Left lung (tissue), 10 donors: Measurements from ENCODE around the gene EPO. TPM values are rescaled to one million over a fixed set of nuclear protein-coding genes. Genes with fewer than 3 reads are reported as not detected.

Experiments
- ATAC-seq: fragments of 200-7000 bp; cut with Tn5 transposase; one replicate; pipeline ENCODE4 v1.9.1; 2020; ENCODE audit warnings: moderate library complexity
- DNase-seq, 4 donors: peaks; one replicate each; pipeline ENCODE4 v3.0.0-alpha.2; 2013 to 2020
- H3K27ac ChIP-seq, 2 donors: fragments of 200-600 bp; sonication (generic) in 1 of 2; one replicate each; pipeline versions ENCODE4 v1.5.0 to v1.8.0; 2020 to 2021
- H3K27me3 ChIP-seq, 2 donors: fragments of 200-600 bp; sonication (generic) in 1 of 2; one replicate each; pipeline versions ENCODE4 v1.5.0 to v1.8.0; 2020 to 2021
- H3K36me3 ChIP-seq, 2 donors: fragments of 200-600 bp; sonication (generic) in 1 of 2; one replicate each; pipeline versions ENCODE4 v1.5.0 to v1.8.0; 2020 to 2021
- H3K4me1 ChIP-seq, 2 donors: fragments of 200-600 bp; one replicate each; pipeline ENCODE4 v1.8.0; 2021
- H3K4me3 ChIP-seq, 2 donors: fragments of 200-600 bp; sonication (generic) in 1 of 2; one replicate each; pipeline versions ENCODE4 v1.5.0 to v1.8.0; 2020 to 2021; ENCODE audit warnings: mild to moderate bottlenecking in 1 of 2
- H3K9me3 ChIP-seq, 2 donors: fragments of 200-600 bp; sonication (generic) in 1 of 2; one replicate each; pipeline versions ENCODE4 v1.5.0 to v1.8.0; 2020 to 2021
- intact Hi-C, 2 donors: fragments of 100-400 bp; cut with DNase I; formaldehyde crosslinking; loops; one replicate each; pipeline versions ENCODE4 v1.11.2 to v1.14.2; 2022
- polyA plus RNA-seq, 6 donors: library from polyadenylated mRNA; unstranded; fragments of 120-200 nt; gene quantifications; one replicate each; pipeline ENCODE4 v1.2.1, GENCODE V29; 2013; ENCODE audit not compliant: insufficient read length in 6 of 6
- total RNA-seq, 2 donors: library from RNA; stranded (reverse); fragmentation: NEBNext Ultra II Directional; extraction: Animal tissue kit (Norgen Biotek cat#: 25700); gene quantifications; one replicate each; pipeline ENCODE4 v1.2.1, GENCODE V29; 2021
- TF ChIP-seq, protein P1 (sequence below), 2 donors: fragments of 200-600 bp; sonication (generic) in 1 of 2; IDR thresholded peaks; one replicate each; pipeline versions ENCODE4 v1.5.0 to v1.8.0; 2021; ENCODE audit warnings: antibody characterized with exemption in 2 of 2
- donor health status: DM: no; HTN: yes; CAD: no.
- donor health status: DM: no; HTN: no; CAD: no.

Gene EPO
- total and polyA plus RNA-seq, 8 donors, result 0.20 to 0.34 (median 0.28) TPM; not detected in 5

DNA sequence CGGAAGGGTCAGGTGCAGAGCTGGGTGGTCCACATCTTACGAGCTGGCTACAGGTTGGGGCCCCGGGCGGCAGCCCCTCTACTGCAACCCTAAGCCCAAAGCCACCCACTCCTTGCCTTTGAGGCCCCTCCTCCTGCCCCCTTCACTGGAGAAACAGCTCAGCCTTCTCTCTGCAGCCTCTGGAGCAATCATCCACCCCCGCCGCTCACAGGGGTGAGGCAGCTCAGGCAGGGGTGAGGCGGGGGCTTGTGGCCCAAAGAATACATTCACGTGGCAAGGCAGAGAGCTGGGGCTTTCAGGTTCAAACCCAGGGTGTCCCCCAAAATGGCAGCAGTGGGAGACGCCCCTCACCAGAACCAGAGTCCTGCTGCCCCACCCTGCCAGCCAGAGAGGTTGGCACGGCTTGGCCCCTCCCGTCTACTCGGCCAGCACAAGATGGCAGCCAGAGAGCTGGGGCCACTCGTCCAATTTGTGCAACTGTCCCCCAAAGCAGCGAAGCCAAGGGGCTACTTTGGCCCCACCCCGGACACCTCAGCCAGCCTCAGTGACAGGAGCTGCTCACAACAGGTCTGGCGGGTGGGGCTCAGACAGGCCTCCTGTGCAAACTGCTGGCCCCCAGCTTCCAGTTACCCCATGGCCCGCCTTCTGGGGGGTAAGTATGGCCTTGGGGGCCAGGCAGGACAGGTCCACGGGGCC lies 39.5 kb upstream of the EPO start:
- Histone ChIP-seq H3K36me3 (peaks cover 0 to 95% of the 10 kb centered on the region in 2 donors), H3K9me3 (no peaks in the 10 kb centered on the region), H3K27ac (peak overlapping the region in 1 of 2 donors; percentile 25), H3K4me3 (no peak overlapping the region), H3K4me1 (peaks cover 5 to 50% of the 10 kb centered on the region in 2 donors), H3K27me3 (no peaks in the 10 kb centered on the region)
- DNase-seq, result peak in 1 of 4 donors; percentile 78
- intact Hi-C loops, result loop anchor here in 1 of 2 donors (10.0 kb wide), 1 partner anchor 206 kb away; the partner anchor contains the start of gene TSC22D4
- no peak for ATAC-seq
- TF ChIP-seq, protein P1, sequence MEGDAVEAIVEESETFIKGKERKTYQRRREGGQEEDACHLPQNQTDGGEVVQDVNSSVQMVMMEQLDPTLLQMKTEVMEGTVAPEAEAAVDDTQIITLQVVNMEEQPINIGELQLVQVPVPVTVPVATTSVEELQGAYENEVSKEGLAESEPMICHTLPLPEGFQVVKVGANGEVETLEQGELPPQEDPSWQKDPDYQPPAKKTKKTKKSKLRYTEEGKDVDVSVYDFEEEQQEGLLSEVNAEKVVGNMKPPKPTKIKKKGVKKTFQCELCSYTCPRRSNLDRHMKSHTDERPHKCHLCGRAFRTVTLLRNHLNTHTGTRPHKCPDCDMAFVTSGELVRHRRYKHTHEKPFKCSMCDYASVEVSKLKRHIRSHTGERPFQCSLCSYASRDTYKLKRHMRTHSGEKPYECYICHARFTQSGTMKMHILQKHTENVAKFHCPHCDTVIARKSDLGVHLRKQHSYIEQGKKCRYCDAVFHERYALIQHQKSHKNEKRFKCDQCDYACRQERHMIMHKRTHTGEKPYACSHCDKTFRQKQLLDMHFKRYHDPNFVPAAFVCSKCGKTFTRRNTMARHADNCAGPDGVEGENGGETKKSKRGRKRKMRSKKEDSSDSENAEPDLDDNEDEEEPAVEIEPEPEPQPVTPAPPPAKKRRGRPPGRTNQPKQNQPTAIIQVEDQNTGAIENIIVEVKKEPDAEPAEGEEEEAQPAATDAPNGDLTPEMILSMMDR (IDR thresholded peaks at IDR 0.05), result no peak

DNA sequence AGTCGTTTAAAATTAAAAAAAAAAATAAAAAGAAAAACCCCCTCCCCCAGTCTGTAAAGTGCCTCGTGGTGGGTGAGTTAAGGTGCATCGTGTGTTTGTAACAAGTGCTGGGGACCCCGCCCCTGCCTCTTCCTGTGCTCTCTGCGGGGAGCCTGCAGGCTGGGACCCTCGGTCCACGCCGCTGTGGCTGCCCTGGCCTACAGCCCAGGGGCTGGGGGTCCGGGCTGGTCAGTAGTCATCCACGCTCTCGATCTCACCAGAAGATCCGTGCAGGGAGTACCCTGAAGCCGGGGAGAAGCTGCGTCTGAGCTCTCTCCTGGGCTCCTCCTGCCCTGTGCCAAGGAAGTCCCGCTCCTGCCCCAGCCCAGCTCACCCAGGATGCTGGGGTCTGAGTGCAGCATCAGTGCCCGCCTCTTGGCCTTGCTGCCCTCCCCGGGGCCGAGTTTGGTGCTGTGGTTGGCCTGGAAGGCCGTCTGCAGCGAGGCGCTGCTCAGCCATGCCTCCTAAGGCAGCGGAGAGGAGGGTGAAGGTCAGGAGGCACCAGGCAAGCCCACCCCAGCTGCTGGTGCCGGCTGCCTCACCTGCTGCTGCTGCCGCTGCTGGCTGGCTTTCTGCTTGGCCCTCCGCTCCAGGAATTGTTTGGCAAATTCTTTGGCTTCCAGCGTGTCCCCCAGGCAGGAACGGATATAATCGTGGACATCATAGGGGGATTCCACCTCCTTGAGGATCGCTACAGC lies 38.6 kb upstream of the EPO start:
- Histone ChIP-seq H3K27me3 (no peaks in the 10 kb centered on the region), H3K4me1 (peaks cover 0 to 41% of the 10 kb centered on the region in 2 donors), H3K36me3 (peaks cover 0 to 100% of the 10 kb centered on the region in 2 donors), H3K4me3 (no peak overlapping the region), H3K9me3 (no peaks in the 10 kb centered on the region), H3K27ac (no peak overlapping the region)
- ATAC-seq (no peak), DNase-seq (no peak)
- intact Hi-C loops, result loop anchor here in 1 of 2 donors (10.0 kb wide), 1 partner anchor 207 kb away; the partner anchor contains the start of gene TSC22D4
- TF ChIP-seq, protein P1 (IDR thresholded peaks at IDR 0.05), result no peak

DNA sequence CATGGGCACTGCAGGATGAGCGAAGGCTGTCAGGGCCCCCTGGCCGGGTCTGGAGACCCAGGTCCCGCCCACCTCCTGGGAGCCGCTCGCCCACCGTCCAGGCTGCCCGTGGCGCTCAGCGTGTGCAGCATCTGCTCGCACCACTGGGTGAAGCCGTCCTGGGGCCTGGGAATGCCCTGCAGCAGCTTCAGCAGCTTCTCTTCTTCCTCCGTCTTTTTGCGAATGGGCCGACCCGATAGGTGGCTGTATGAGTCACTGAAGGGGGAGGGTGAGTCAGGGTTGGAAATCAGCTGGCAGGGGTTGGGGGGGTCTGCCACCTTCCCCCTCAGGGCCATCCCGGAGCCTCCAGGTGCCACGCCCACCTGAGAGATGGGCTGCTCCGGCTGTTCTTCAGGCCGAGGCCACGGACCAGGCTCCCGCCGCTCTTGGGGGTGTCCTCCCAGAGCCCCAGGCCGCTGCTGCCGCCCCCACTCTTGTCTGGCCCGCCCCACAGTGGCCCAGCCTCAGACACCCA lies 38.0 kb upstream of the EPO start:
- Histone ChIP-seq H3K4me1 (peaks cover 0 to 35% of the 10 kb centered on the region in 2 donors), H3K27ac (no peak overlapping the region), H3K4me3 (no peak overlapping the region), H3K36me3 (peaks cover 0 to 100% of the 10 kb centered on the region in 2 donors), H3K27me3 (no peaks in the 10 kb centered on the region), H3K9me3 (no peaks in the 10 kb centered on the region)
- intact Hi-C loops, result loop anchor here in 1 of 2 donors (10.0 kb wide), 1 partner anchor 207 kb away; the partner anchor contains the start of gene TSC22D4
- DNase-seq (peak in 1 of 4 donors; percentile 81), ATAC-seq (no peak)
- TF ChIP-seq, protein P1 (IDR thresholded peaks at IDR 0.05), result no peak

DNA sequence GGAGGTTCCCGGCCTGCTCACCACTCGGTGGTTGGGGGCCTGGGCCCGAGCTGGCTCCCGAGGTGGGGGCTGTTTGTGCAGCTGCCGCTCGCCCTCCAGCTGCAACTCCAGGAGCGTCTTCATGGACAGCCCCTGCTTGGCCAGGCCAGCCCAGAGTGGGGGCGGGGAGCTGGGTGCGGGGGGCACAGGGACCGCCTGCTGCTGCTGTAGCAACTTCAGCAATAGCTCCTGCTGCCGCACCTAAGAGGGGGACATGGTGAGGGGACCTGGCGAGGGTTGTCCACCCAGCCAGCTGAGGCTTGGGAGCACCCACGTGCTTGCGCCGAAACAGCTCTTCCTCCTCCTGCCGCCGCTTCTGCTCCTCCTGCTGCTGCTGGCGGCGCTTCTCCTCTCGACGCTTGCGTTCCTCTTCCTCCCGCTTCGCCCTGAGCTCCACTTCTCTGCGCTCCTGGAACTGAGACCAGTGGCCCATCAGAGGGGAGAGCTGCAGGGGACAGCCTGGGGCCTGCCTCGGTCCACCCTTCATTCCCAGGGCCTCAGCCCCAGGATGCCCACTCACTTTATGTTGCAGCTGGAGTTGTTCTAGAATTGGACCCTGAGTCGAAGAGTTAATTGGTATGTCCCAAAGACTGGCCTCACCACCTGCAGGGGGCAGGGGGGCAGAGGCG lies 37.1 kb upstream of the EPO start:
- no peak for ATAC-seq
- peak in 1 of 4 donors; percentile 77 for DNase-seq
- Histone ChIP-seq H3K4me1 (peaks cover 0 to 27% of the 10 kb centered on the region in 2 donors), H3K27ac (no peak overlapping the region), H3K4me3 (no peak overlapping the region), H3K9me3 (no peaks in the 10 kb centered on the region), H3K36me3 (peaks cover 0 to 100% of the 10 kb centered on the region in 2 donors), H3K27me3 (no peaks in the 10 kb centered on the region)
- TF ChIP-seq, protein P1 (IDR thresholded peaks at IDR 0.05), result no peak
- intact Hi-C loops, result loop anchor here in 1 of 2 donors (10.0 kb wide), 1 partner anchor 208 kb away; the partner anchor contains the start of gene TSC22D4
